Measurements from ENCODE around the gene COL12A1.

DNA sequence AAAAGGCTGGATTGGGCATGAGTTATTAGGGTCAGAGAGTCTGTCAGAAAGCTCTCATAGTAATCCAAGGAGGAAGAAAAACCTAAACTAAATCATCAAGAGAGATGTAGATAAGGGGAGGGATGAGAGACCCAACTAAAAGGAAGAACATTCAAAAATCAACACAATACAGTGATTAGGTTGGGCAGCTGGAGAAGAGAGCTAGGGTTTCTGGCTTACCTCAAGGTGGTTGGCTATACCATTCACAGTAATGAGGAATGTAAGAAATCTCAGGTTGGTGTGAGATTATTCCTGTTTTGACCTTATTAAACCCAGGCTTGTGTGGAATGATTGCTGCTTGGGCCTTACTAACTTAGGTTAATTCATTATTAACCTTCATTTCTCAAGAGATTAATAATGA lies 44.0 kb upstream of the COL12A1 start:
- TF ChIP-seq CTCF (conservative IDR thresholded peaks at IDR 0.05) (no peak), EZH2 (IDR thresholded peaks at IDR 0.05; ENCODE audit: low read depth) (no peak)
